ENCODE measurements around the gene OTOP1. TPM values are rescaled to one million over a fixed set of nuclear protein-coding genes. Genes with fewer than 3 reads are reported as not detected.
"Not testable (repeated sequence)": the region's sequence is repeated elsewhere in the genome, so short reads cannot be mapped to it uniquely, and the experiment has no call there.

The OTOP1 gene
- total and polyA plus RNA-seq, 5 donors from 2014 or later = not detected

GRCh38 chr4:4204401-4204745, 22.4 kb downstream of the OTOP1 start:
- Mint-ChIP-seq H3K27me3 (peaks cover 32% of the 10 kb centered on the region), H3K4me3 (no peak overlapping the region), H3K36me3 (no peaks in the 10 kb centered on the region), H3K9me3 (peaks cover 0 to 4% (median 0%) of the 10 kb centered on the region in 7 donors), H3K4me1 (no peaks in the 10 kb centered on the region), H3K27ac (no peak overlapping the region)
- DNase-seq (no peak), ATAC-seq (ENCODE audit: low read depth in 2 of 2) (no peak)
- H3K36me3 ChIP-seq (ENCODE audit: control insufficient read depth, insufficient read depth, low read length) = no peaks in the 10 kb centered on the region
- H3K4me3 ChIP-seq (ENCODE audit: low read depth, low read length) = no peak overlapping the region
- H3K27me3 ChIP-seq (ENCODE audit: control insufficient read depth, insufficient read depth, low read length) = peaks cover 7% of the 10 kb centered on the region
- no peaks in the 10 kb centered on the region for H3K9me3 ChIP-seq (ENCODE audit: control insufficient read depth in 2 of 2, low read length in 2 of 2)
- no peak overlapping the region for H3K27ac ChIP-seq (ENCODE audit: insufficient read depth, low read length, poor library complexity, severe bottlenecking)
- no peaks in the 10 kb centered on the region for H3K4me1 ChIP-seq (ENCODE audit: control insufficient read depth, insufficient read depth, low read length, poor library complexity, severe bottlenecking)

- peaks cover 0 to 4% (median 0%) of the 10 kb centered on the region in 7 donors for H3K9me3 Mint-ChIP-seq
- H3K4me3 ChIP-seq (ENCODE audit: low read depth, low read length) = no peak overlapping the region
These were observed 22.9 kb downstream of the OTOP1 start for GRCh38 chr4:4203688-4204400.

DNA sequence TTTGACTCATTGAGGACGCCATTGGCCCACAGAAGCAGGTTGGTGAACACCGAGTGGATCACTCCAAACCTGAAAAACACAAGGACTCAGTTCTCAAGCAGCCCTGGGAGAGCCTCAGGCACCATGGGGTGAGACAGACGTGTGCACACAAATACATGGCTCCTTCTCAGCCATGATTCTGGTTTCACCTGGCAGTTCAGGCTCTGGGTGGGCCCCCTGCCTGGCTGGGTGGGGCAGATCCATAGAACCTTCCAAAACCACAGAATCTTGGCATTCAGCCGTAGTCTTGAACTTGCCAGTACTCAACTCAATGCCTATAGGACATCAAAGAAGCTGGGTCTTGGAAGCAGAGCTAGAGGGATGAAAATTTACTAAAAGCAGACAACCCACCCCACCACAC, 24.2 kb downstream of the OTOP1 start:
- Mint-ChIP-seq H3K27ac (no peak overlapping the region), H3K4me3 (peak overlapping the region in 1 of 4 donors; percentile 27), H3K36me3 (no peaks in the 10 kb centered on the region), H3K9me3 (peaks cover 0 to 4% (median 0%) of the 10 kb centered on the region in 7 donors), H3K4me1 (no peaks in the 10 kb centered on the region), H3K27me3 (peaks cover 17% of the 10 kb centered on the region)
- Histone ChIP-seq H3K9me3 (ENCODE audit: control insufficient read depth in 2 of 2, low read length in 2 of 2) (no peaks in the 10 kb centered on the region), H3K36me3 (ENCODE audit: control insufficient read depth, insufficient read depth, low read length) (no peaks in the 10 kb centered on the region), H3K4me1 (ENCODE audit: control insufficient read depth, insufficient read depth, low read length, poor library complexity, severe bottlenecking) (no peaks in the 10 kb centered on the region), H3K27me3 (ENCODE audit: control insufficient read depth, insufficient read depth, low read length) (peaks cover under 1% of the 10 kb centered on the region), H3K4me3 (ENCODE audit: low read depth, low read length) (no peak overlapping the region), H3K27ac (ENCODE audit: insufficient read depth, low read length, poor library complexity, severe bottlenecking) (no peak overlapping the region)
- no peak for DNase-seq
- no peak for ATAC-seq (ENCODE audit: low read depth in 2 of 2)

More at GRCh38 chr4:4203688-4204400, 22.9 kb downstream of the OTOP1 start:
- Histone ChIP-seq H3K27ac (ENCODE audit: insufficient read depth, low read length, poor library complexity, severe bottlenecking) (no peak overlapping the region), H3K27me3 (ENCODE audit: control insufficient read depth, insufficient read depth, low read length) (peaks cover 6% of the 10 kb centered on the region), H3K9me3 (ENCODE audit: control insufficient read depth in 2 of 2, low read length in 2 of 2) (no peaks in the 10 kb centered on the region), H3K36me3 (ENCODE audit: control insufficient read depth, insufficient read depth, low read length) (no peaks in the 10 kb centered on the region), H3K4me1 (ENCODE audit: control insufficient read depth, insufficient read depth, low read length, poor library complexity, severe bottlenecking) (no peaks in the 10 kb centered on the region)
- Mint-ChIP-seq H3K27me3 (peaks cover 30% of the 10 kb centered on the region), H3K4me1 (no peaks in the 10 kb centered on the region), H3K27ac (no peak overlapping the region), H3K36me3 (no peaks in the 10 kb centered on the region), H3K4me3 (no peak overlapping the region)
- DNase-seq = no peak
- no peak for ATAC-seq (ENCODE audit: low read depth in 2 of 2)

DNA sequence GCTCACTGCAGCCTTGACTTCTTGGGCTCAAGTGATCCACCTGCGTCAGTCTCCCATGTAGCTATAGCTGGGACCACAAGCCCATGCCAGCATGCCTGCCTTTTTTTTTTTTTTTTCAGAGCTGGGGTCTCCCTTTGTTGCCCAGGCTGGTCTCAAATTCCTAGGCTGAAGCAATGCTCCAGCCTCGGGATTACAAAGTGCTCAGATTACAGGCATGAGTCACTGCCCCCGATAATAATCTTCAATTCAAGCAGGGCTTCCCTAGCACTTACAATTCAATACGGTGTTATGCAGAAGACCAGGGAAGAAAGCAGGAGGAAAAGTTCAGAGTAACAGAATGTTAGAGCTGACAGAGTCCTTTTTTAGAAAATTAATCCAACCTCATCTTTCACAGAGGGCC, 26.1 kb downstream of the OTOP1 start:
- no peaks in the 10 kb centered on the region for H3K36me3 Mint-ChIP-seq
- H3K9me3 ChIP-seq (ENCODE audit: control insufficient read depth in 2 of 2, low read length in 2 of 2) = no peaks in the 10 kb centered on the region
- H3K4me1 Mint-ChIP-seq = no peaks in the 10 kb centered on the region
- no peak overlapping the region for H3K27ac ChIP-seq (ENCODE audit: insufficient read depth, low read length, poor library complexity, severe bottlenecking)
- no peak overlapping the region for H3K4me3 Mint-ChIP-seq
- ATAC-seq (ENCODE audit: low read depth in 2 of 2) (no peak), DNase-seq (no peak)
- no peak overlapping the region for H3K27ac Mint-ChIP-seq
- H3K4me3 ChIP-seq (ENCODE audit: low read depth, low read length) = no peak overlapping the region
- H3K27me3 Mint-ChIP-seq = peaks cover 10% of the 10 kb centered on the region
- no peaks in the 10 kb centered on the region for H3K36me3 ChIP-seq (ENCODE audit: control insufficient read depth, insufficient read depth, low read length)
- no peaks in the 10 kb centered on the region for H3K9me3 Mint-ChIP-seq
- H3K27me3 ChIP-seq (ENCODE audit: control insufficient read depth, insufficient read depth, low read length) = no peaks in the 10 kb centered on the region
- H3K4me1 ChIP-seq (ENCODE audit: control insufficient read depth, insufficient read depth, low read length, poor library complexity, severe bottlenecking) = no peaks in the 10 kb centered on the region

GRCh38 chr4:4195354-4195753, 31.4 kb downstream of the OTOP1 start:
- no peak overlapping the region for H3K27ac Mint-ChIP-seq
- no peaks in the 10 kb centered on the region for H3K9me3 ChIP-seq (ENCODE audit: control insufficient read depth in 2 of 2, low read length in 2 of 2)

DNA sequence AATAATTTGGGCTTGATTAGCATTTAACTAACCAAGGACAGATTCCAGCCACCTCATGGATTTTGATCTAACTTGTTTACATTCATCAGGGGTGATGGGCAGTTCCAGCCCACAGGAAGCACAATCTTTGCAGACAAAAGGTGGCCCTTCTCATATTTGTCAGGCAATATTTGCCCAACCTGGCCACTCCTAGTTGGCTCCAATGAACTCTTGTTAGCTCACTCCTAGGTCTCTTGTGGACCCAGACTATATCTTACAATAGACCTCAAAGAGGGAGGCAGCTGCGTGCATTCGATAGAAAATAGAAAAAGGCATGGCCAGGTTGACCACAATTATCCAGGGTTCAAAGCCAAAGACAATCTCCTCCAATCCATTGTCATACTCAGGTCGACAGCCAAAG, 38.2 kb downstream of the OTOP1 start:
- ATAC-seq (ENCODE audit: low read depth in 2 of 2); H3K9me3 Mint-ChIP-seq; H3K4me3 ChIP-seq (ENCODE audit: low read depth, low read length); H3K27ac Mint-ChIP-seq; H3K4me1 ChIP-seq (ENCODE audit: control insufficient read depth, insufficient read depth, low read length, poor library complexity, severe bottlenecking); DNase-seq; H3K36me3 Mint-ChIP-seq; H3K36me3 ChIP-seq (ENCODE audit: control insufficient read depth, insufficient read depth, low read length); H3K4me3 Mint-ChIP-seq; H3K27ac ChIP-seq (ENCODE audit: insufficient read depth, low read length, poor library complexity, severe bottlenecking); H3K27me3 ChIP-seq (ENCODE audit: control insufficient read depth, insufficient read depth, low read length); H3K4me1 Mint-ChIP-seq; H3K9me3 ChIP-seq (ENCODE audit: control insufficient read depth in 2 of 2, low read length in 2 of 2): not testable (repeated sequence)
- H3K27me3 Mint-ChIP-seq = peaks cover 14% of the 10 kb centered on the region

More at GRCh38 chr4:4195354-4195753, 31.4 kb downstream of the OTOP1 start:
- Mint-ChIP-seq H3K4me3 (no peak overlapping the region), H3K36me3 (no peaks in the 10 kb centered on the region), H3K27me3 (no peaks in the 10 kb centered on the region), H3K4me1 (no peaks in the 10 kb centered on the region), H3K9me3 (no peaks in the 10 kb centered on the region)
- DNase-seq = no peak
- no peak for ATAC-seq (ENCODE audit: low read depth in 2 of 2)
- Histone ChIP-seq H3K4me1 (ENCODE audit: control insufficient read depth, insufficient read depth, low read length, poor library complexity, severe bottlenecking) (no peaks in the 10 kb centered on the region), H3K27ac (ENCODE audit: insufficient read depth, low read length, poor library complexity, severe bottlenecking) (no peak overlapping the region), H3K36me3 (ENCODE audit: control insufficient read depth, insufficient read depth, low read length) (no peaks in the 10 kb centered on the region), H3K27me3 (ENCODE audit: control insufficient read depth, insufficient read depth, low read length) (no peaks in the 10 kb centered on the region), H3K4me3 (ENCODE audit: low read depth, low read length) (no peak overlapping the region)

DNA sequence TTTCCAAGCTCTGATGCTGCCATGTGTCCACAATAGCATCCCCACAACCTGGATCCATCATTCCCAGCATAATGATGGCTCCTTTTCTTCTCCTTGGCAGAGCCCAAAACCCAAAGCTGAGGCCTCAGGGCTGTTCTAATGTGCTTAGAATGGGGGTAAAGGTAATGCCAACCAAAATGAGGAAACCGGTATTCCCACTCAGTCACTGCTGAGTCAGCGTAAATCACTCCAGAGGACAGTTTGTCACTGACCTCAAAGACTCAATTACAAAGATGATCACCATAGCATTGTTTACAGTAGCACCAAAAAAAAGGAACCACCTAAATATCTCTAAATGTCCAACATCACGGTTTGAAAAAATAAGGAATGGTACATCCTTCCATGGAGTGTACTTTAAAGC, 41.2 kb downstream of the OTOP1 start:
- H3K27me3 Mint-ChIP-seq = peaks cover 18% of the 10 kb centered on the region

More for the DNA sequence above, 41.2 kb downstream of the OTOP1 start:
- DNase-seq = no peak
- no peak overlapping the region for H3K4me3 Mint-ChIP-seq
- H3K27me3 ChIP-seq (ENCODE audit: control insufficient read depth, insufficient read depth, low read length) = peaks cover 2% of the 10 kb centered on the region
- no peak for ATAC-seq (ENCODE audit: low read depth in 2 of 2)
- H3K9me3 ChIP-seq (ENCODE audit: control insufficient read depth in 2 of 2, low read length in 2 of 2) = no peaks in the 10 kb centered on the region
- H3K36me3 ChIP-seq (ENCODE audit: control insufficient read depth, insufficient read depth, low read length) = no peaks in the 10 kb centered on the region
- H3K4me1 ChIP-seq (ENCODE audit: control insufficient read depth, insufficient read depth, low read length, poor library complexity, severe bottlenecking) = no peaks in the 10 kb centered on the region
- H3K4me3 ChIP-seq (ENCODE audit: low read depth, low read length) = no peak overlapping the region
- peaks cover 0 to 2% (median 0%) of the 10 kb centered on the region in 7 donors for H3K9me3 Mint-ChIP-seq
- no peak overlapping the region for H3K27ac Mint-ChIP-seq
- no peaks in the 10 kb centered on the region for H3K36me3 Mint-ChIP-seq
- H3K4me1 Mint-ChIP-seq = no peaks in the 10 kb centered on the region
- H3K27ac ChIP-seq (ENCODE audit: insufficient read depth, low read length, poor library complexity, severe bottlenecking) = no peak overlapping the region
